Peyer's patch (tissue), 4 donors: ENCODE data around the gene OR13C3.

Experiments used
- POLR2A ChIP-seq, 2 donors: fragments of 450-650 bp; IDR thresholded peaks; one replicate each; pipeline ENCODE4 v1.5.1; 2017; ENCODE audit warnings: antibody characterized with exemption in 2 of 2, mild to moderate bottlenecking in 2 of 2, moderate library complexity in 2 of 2
- TF ChIP-seq, protein P1 (sequence below), 6 experiments: fragments of 450-650 bp in 4 of 6; fragments of 200-600 bp in 2 of 6; sonication (generic) in 1 of 6; IDR thresholded peaks; one replicate each; pipeline ENCODE4 v1.5.1; 2017 to 2019; ENCODE audit warnings: antibody characterized with exemption in 6 of 6, mild to moderate bottlenecking in 3 of 6, moderate library complexity in 1 of 6

DNA sequence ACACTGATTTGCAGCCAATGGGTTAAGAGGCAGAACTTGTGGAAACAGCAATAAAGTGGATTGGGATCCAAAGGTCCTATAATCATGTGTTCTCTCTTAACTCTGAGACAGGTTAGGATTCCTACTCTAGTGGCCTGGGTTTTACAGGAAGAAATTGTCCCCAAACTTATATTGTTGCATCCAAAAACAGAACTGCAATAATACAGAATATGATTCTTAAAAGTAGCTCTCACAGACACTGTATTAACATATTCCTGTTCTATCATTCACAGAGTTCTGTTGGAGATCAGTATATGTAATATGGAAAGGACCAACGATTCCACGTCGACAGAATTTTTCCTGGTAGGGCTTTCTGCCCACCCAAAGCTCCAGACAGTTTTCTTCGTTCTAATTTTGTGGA, 32.2 kb upstream of the OR13C3 start, which contains the start of gene OR13C8:
- TF ChIP-seq, protein P1, sequence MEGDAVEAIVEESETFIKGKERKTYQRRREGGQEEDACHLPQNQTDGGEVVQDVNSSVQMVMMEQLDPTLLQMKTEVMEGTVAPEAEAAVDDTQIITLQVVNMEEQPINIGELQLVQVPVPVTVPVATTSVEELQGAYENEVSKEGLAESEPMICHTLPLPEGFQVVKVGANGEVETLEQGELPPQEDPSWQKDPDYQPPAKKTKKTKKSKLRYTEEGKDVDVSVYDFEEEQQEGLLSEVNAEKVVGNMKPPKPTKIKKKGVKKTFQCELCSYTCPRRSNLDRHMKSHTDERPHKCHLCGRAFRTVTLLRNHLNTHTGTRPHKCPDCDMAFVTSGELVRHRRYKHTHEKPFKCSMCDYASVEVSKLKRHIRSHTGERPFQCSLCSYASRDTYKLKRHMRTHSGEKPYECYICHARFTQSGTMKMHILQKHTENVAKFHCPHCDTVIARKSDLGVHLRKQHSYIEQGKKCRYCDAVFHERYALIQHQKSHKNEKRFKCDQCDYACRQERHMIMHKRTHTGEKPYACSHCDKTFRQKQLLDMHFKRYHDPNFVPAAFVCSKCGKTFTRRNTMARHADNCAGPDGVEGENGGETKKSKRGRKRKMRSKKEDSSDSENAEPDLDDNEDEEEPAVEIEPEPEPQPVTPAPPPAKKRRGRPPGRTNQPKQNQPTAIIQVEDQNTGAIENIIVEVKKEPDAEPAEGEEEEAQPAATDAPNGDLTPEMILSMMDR (IDR thresholded peaks at IDR 0.05), result no peak
- no peak for TF ChIP-seq POLR2A (IDR thresholded peaks at IDR 0.05)
